ENCODE data around the gene LRP6. TPM values are rescaled to one million over a fixed set of nuclear protein-coding genes. Genes with fewer than 3 reads are reported as not detected.
A peak's percentile ranks its signal among the peaks of the same experiment; 100 is the strongest.

The LRP6 gene
- total and polyA plus RNA-seq, 7 donors = 2.9 to 31.5 (median 16.6) TPM

GRCh38 chr12:12275874-12276273, 9.0 kb upstream of the LRP6 start:
- WGBS, 3 donors = 95 to 99% (median 95%) methylated on average over 6 of the region's 6 CpGs
- peaks cover 10% of the 10 kb centered on the region for H3K9me3 ChIP-seq
- intact Hi-C loops (cut with DNase I) = no loop called here
- no peak for TF ChIP-seq CTCF (IDR thresholded peaks at IDR 0.05)
- H3K27ac ChIP-seq = no peak overlapping the region
- no peaks in the 10 kb centered on the region for H3K4me1 ChIP-seq
- ATAC-seq (no peak), DNase-seq (no peak)
- H3K27me3 ChIP-seq (ENCODE audit: insufficient read depth in 3 of 3, low read length in 2 of 3) = no peaks in the 10 kb centered on the region
- no peaks in the 10 kb centered on the region for H3K36me3 ChIP-seq (ENCODE audit: insufficient read depth in 1 of 2, low read depth in 1 of 2)
- H3K4me3 ChIP-seq = no peak overlapping the region

- intact Hi-C loops (cut with DNase I) = no loop called here
- no peak for TF ChIP-seq CTCF (IDR thresholded peaks at IDR 0.05)
- 81 to 89% (median 88%) methylated on average over 4 of the region's 4 CpGs for WGBS, 3 donors
These were observed 6.6 kb upstream of the LRP6 start for GRCh38 chr12:12273291-12273957.

GRCh38 chr12:12272869-12273268, 6.0 kb upstream of the LRP6 start:
- no peak for ATAC-seq
- no peak for DNase-seq
- Histone ChIP-seq H3K4me3 (no peak overlapping the region), H3K36me3 (ENCODE audit: insufficient read depth in 1 of 2, low read depth in 1 of 2) (no peaks in the 10 kb centered on the region), H3K9me3 (peaks cover 10% of the 10 kb centered on the region), H3K27ac (no peak overlapping the region), H3K27me3 (ENCODE audit: insufficient read depth in 3 of 3, low read length in 2 of 3) (no peaks in the 10 kb centered on the region), H3K4me1 (no peaks in the 10 kb centered on the region)
- TF ChIP-seq CTCF (IDR thresholded peaks at IDR 0.05) = no peak
- intact Hi-C loops (cut with DNase I) = no loop called here

More at GRCh38 chr12:12273291-12273957, 6.6 kb upstream of the LRP6 start:
- no peaks in the 10 kb centered on the region for H3K4me1 ChIP-seq
- ATAC-seq (no peak), DNase-seq (no peak)
- H3K27ac ChIP-seq = no peak overlapping the region
- peaks cover 10% of the 10 kb centered on the region for H3K9me3 ChIP-seq
- H3K36me3 ChIP-seq (ENCODE audit: insufficient read depth in 1 of 2, low read depth in 1 of 2) = no peaks in the 10 kb centered on the region
- no peak overlapping the region for H3K4me3 ChIP-seq
- H3K27me3 ChIP-seq (ENCODE audit: insufficient read depth in 3 of 3, low read length in 2 of 3) = no peaks in the 10 kb centered on the region

- Histone ChIP-seq H3K36me3 (ENCODE audit: insufficient read depth in 1 of 2, low read depth in 1 of 2) (no peaks in the 10 kb centered on the region), H3K4me1 (peaks cover 3% of the 10 kb centered on the region), H3K4me3 (no peak overlapping the region), H3K27ac (no peak overlapping the region), H3K27me3 (ENCODE audit: insufficient read depth in 3 of 3, low read length in 2 of 3) (no peaks in the 10 kb centered on the region), H3K9me3 (no peaks in the 10 kb centered on the region)
- WGBS, 3 donors = 95 to 98% (median 97%) methylated on average over 6 of the region's 6 CpGs
- no peak for ATAC-seq
- no peak for TF ChIP-seq CTCF (IDR thresholded peaks at IDR 0.05)
- intact Hi-C loops (cut with DNase I) = no loop called here
- no peak for DNase-seq
These were observed 3.4 kb upstream of the LRP6 start for GRCh38 chr12:12270226-12270625.

- intact Hi-C loops (cut with DNase I) = loop anchor here (5.0 to 10.0 kb wide), 2 partner anchors 63 to 105 kb away; no protein-coding TSS in a partner anchor
- Histone ChIP-seq H3K27me3 (ENCODE audit: insufficient read depth in 3 of 3, low read length in 2 of 3) (no peaks in the 10 kb centered on the region), H3K4me3 (peak overlapping the region; percentile 89), H3K9me3 (no peaks in the 10 kb centered on the region), H3K4me1 (peaks cover 16% of the 10 kb centered on the region), H3K36me3 (ENCODE audit: insufficient read depth in 1 of 2, low read depth in 1 of 2) (no peaks in the 10 kb centered on the region), H3K27ac (peak overlapping the region; percentile 99)
- TF ChIP-seq CTCF (IDR thresholded peaks at IDR 0.05) = no peak
- no peak for DNase-seq
- no peak for ATAC-seq
- WGBS, 3 donors = 22 to 26% (median 22%) methylated on average over 6 of the region's 6 CpGs
These were observed 927 bp upstream of the LRP6 start for GRCh38 chr12:12267742-12268200.

All from psoas muscle (tissue), 8 donors.